ENCODE data around the gene TXLNG. TPM values are rescaled to one million over a fixed set of nuclear protein-coding genes. Genes with fewer than 3 reads are reported as not detected.
"Not testable (repeated sequence)": the region's sequence is repeated elsewhere in the genome, so short reads cannot be mapped to it uniquely, and the experiment has no call there.

The TXLNG gene
- total RNA-seq, 1 experiment from 2014 or later: 31.1 TPM

DNA sequence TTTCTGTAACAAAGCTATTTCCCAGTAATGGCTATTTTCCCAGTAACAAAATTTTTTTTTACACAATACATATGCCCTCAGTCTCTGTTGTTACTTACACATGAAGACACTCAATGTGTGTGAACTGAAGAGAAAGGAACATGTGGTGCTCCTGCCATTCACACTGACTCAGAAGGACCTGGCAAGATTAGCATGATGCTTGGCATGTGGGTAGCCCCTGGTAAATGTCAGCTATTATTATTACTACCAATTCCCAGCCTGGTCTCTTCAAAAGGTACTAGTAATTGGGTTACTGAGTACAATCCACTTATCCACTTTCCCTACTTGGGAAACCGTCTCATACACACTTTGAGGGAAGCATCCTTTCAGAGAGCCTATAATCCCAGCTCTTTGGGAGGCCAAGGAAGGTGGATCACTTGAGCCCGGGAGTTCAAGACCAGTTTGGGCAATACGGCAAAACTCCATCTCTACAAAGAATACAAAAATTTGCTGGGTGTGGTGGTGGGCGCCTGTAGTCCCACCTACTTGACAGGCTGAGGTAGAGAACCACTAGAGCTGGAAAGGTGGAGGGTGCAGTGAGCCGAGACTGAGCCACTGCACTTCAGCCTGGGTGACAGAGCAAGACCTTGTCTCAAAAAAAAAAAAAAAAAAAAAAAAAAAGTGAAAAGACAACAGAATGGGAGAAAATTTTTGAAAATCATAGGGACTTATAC lies 69.3 kb downstream of the TXLNG start:
- Mint-ChIP-seq H3K9me3 (peaks cover 3% of the 10 kb centered on the region), H3K27me3 (ENCODE audit: low read depth) (no peaks in the 10 kb centered on the region), H3K36me3 (peaks cover 66% of the 10 kb centered on the region), H3K27ac (no peak overlapping the region), H3K4me1 (no peaks in the 10 kb centered on the region), H3K4me3 (no peak overlapping the region)
- ChIA-PET CTCF (interaction anchor here (0.9 to 1.4 kb wide), 3 partner anchors 27 to 191 kb away, joined by 3 read pairs; no protein-coding TSS in a partner anchor), POLR2A (interaction anchor here (0.7 to 1.2 kb wide), 2 partner anchors 16 to 21 kb away, joined by 3 to 4 read pairs; no protein-coding TSS in a partner anchor)
- TF ChIP-seq, protein P1, sequence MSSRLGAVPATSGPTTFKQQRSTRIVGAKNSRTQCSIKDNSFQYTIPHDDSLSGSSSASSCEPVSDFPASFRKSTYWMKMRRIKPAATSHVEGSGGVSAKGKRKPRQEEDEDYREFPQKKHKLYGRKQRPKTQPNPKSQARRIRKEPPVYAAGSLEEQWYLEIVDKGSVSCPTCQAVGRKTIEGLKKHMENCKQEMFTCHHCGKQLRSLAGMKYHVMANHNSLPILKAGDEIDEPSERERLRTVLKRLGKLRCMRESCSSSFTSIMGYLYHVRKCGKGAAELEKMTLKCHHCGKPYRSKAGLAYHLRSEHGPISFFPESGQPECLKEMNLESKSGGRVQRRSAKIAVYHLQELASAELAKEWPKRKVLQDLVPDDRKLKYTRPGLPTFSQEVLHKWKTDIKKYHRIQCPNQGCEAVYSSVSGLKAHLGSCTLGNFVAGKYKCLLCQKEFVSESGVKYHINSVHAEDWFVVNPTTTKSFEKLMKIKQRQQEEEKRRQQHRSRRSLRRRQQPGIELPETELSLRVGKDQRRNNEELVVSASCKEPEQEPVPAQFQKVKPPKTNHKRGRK (CRISPR knock-in tag; IDR thresholded peaks at IDR 0.05; ENCODE audit: borderline replicate concordance): no peak
- TF ChIP-seq, protein P2, sequence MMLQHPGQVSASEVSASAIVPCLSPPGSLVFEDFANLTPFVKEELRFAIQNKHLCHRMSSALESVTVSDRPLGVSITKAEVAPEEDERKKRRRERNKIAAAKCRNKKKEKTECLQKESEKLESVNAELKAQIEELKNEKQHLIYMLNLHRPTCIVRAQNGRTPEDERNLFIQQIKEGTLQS (CRISPR knock-in tag; conservative IDR thresholded peaks at IDR 0.05): no peak
- TF ChIP-seq JUN (CRISPR knock-in tag; IDR thresholded peaks at IDR 0.05): no peak
- TF ChIP-seq, protein P3, sequence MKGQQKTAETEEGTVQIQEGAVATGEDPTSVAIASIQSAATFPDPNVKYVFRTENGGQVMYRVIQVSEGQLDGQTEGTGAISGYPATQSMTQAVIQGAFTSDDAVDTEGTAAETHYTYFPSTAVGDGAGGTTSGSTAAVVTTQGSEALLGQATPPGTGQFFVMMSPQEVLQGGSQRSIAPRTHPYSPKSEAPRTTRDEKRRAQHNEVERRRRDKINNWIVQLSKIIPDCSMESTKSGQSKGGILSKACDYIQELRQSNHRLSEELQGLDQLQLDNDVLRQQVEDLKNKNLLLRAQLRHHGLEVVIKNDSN (CRISPR knock-in tag; IDR thresholded peaks at IDR 0.05): no peak
- TF ChIP-seq OVOL2 (CRISPR knock-in tag; IDR thresholded peaks at IDR 0.05; ENCODE audit: borderline replicate concordance): no peak
- DNase-seq (ENCODE audit: low spot score): no peak
- ATAC-seq: no peak

DNA sequence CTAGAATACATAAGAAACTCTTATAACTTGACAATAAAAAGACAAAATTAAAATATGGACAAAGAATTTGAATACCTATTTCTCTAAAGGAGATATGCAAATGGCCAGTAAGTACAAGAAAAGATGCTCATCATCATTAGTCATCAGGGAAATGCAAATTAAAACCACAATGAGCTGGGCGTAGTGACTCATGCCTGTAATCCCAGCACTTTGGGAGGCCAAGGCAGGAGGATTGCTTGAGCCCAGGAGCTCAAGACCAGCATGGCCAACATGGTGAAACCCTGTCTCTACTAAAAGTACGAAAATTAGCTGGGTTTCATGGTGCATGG lies 69.8 kb downstream of the TXLNG start:
- H3K4me3 Mint-ChIP-seq; H3K27ac Mint-ChIP-seq; ATAC-seq; H3K27me3 Mint-ChIP-seq (ENCODE audit: low read depth); H3K9me3 Mint-ChIP-seq; DNase-seq (ENCODE audit: low spot score); H3K4me1 Mint-ChIP-seq: not testable (repeated sequence)
- ChIA-PET POLR2A (interaction anchor here (1.2 kb wide), 1 partner anchor 16 kb away, joined by 3 read pairs; no protein-coding TSS in a partner anchor), CTCF (interaction anchor here (1.3 to 1.4 kb wide), 2 partner anchors 27 to 37 kb away, joined by 3 read pairs; no protein-coding TSS in a partner anchor)
- peaks cover 66% of the 10 kb centered on the region for H3K36me3 Mint-ChIP-seq

DNA sequence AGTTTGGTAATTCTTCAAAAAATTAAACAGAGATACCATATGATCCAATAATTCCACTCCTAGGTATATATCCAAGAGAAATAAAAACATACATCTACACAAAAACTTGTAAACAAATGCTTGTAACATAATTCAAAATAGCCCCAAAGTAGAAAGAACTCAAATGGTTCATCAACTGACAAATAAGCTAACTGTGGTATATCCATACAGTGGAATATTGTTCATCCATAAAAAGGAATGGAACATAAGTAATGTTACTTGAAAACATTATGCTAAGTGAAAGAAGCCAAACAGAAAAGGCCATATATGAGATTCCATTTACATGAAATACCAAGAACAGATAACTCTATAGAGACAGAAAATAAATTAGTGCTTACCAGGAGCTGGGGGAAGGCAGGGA lies 70.5 kb downstream of the TXLNG start:
- peaks cover 65% of the 10 kb centered on the region for H3K36me3 Mint-ChIP-seq
- ATAC-seq: no peak
- CTCF ChIA-PET: interaction anchor here (1.3 kb wide), 1 partner anchor 26 kb away, joined by 3 read pairs; no protein-coding TSS in a partner anchor
- TF ChIP-seq, protein P4, sequence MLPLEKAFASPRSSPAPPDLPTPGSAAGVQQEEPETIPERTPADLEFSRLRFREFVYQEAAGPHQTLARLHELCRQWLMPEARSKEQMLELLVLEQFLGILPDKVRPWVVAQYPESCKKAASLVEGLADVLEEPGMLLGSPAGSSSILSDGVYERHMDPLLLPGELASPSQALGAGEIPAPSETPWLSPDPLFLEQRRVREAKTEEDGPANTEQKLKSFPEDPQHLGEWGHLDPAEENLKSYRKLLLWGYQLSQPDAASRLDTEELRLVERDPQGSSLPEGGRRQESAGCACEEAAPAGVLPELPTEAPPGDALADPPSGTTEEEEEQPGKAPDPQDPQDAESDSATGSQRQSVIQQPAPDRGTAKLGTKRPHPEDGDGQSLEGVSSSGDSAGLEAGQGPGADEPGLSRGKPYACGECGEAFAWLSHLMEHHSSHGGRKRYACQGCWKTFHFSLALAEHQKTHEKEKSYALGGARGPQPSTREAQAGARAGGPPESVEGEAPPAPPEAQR (CRISPR knock-in tag; IDR thresholded peaks at IDR 0.05): no peak
- TF ChIP-seq CREB1 (CRISPR knock-in tag; IDR thresholded peaks at IDR 0.05) (no peak), TEAD1 (CRISPR knock-in tag; IDR thresholded peaks at IDR 0.05) (no peak), NFATC4 (CRISPR knock-in tag; IDR thresholded peaks at IDR 0.05) (no peak), ZNF263 (CRISPR knock-in tag; IDR thresholded peaks at IDR 0.05; ENCODE audit: low read depth) (no peak), KAT7 (CRISPR knock-in tag; IDR thresholded peaks at IDR 0.05; ENCODE audit: borderline replicate concordance) (no peak), ATF1 (CRISPR knock-in tag; IDR thresholded peaks at IDR 0.05) (no peak), ZNF232 (CRISPR knock-in tag; IDR thresholded peaks at IDR 0.05) (no peak)
- TF ChIP-seq, protein P5, sequence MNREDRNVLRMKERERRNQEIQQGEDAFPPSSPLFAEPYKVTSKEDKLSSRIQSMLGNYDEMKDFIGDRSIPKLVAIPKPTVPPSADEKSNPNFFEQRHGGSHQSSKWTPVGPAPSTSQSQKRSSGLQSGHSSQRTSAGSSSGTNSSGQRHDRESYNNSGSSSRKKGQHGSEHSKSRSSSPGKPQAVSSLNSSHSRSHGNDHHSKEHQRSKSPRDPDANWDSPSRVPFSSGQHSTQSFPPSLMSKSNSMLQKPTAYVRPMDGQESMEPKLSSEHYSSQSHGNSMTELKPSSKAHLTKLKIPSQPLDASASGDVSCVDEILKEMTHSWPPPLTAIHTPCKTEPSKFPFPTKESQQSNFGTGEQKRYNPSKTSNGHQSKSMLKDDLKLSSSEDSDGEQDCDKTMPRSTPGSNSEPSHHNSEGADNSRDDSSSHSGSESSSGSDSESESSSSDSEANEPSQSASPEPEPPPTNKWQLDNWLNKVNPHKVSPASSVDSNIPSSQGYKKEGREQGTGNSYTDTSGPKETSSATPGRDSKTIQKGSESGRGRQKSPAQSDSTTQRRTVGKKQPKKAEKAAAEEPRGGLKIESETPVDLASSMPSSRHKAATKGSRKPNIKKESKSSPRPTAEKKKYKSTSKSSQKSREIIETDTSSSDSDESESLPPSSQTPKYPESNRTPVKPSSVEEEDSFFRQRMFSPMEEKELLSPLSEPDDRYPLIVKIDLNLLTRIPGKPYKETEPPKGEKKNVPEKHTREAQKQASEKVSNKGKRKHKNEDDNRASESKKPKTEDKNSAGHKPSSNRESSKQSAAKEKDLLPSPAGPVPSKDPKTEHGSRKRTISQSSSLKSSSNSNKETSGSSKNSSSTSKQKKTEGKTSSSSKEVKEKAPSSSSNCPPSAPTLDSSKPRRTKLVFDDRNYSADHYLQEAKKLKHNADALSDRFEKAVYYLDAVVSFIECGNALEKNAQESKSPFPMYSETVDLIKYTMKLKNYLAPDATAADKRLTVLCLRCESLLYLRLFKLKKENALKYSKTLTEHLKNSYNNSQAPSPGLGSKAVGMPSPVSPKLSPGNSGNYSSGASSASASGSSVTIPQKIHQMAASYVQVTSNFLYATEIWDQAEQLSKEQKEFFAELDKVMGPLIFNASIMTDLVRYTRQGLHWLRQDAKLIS (CRISPR knock-in tag; IDR thresholded peaks at IDR 0.05; ENCODE audit: borderline replicate concordance): no peak
- TF ChIP-seq, protein P6, sequence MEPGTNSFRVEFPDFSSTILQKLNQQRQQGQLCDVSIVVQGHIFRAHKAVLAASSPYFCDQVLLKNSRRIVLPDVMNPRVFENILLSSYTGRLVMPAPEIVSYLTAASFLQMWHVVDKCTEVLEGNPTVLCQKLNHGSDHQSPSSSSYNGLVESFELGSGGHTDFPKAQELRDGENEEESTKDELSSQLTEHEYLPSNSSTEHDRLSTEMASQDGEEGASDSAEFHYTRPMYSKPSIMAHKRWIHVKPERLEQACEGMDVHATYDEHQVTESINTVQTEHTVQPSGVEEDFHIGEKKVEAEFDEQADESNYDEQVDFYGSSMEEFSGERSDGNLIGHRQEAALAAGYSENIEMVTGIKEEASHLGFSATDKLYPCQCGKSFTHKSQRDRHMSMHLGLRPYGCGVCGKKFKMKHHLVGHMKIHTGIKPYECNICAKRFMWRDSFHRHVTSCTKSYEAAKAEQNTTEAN (CRISPR knock-in tag; IDR thresholded peaks at IDR 0.05): no peak
- TF ChIP-seq, protein P7, sequence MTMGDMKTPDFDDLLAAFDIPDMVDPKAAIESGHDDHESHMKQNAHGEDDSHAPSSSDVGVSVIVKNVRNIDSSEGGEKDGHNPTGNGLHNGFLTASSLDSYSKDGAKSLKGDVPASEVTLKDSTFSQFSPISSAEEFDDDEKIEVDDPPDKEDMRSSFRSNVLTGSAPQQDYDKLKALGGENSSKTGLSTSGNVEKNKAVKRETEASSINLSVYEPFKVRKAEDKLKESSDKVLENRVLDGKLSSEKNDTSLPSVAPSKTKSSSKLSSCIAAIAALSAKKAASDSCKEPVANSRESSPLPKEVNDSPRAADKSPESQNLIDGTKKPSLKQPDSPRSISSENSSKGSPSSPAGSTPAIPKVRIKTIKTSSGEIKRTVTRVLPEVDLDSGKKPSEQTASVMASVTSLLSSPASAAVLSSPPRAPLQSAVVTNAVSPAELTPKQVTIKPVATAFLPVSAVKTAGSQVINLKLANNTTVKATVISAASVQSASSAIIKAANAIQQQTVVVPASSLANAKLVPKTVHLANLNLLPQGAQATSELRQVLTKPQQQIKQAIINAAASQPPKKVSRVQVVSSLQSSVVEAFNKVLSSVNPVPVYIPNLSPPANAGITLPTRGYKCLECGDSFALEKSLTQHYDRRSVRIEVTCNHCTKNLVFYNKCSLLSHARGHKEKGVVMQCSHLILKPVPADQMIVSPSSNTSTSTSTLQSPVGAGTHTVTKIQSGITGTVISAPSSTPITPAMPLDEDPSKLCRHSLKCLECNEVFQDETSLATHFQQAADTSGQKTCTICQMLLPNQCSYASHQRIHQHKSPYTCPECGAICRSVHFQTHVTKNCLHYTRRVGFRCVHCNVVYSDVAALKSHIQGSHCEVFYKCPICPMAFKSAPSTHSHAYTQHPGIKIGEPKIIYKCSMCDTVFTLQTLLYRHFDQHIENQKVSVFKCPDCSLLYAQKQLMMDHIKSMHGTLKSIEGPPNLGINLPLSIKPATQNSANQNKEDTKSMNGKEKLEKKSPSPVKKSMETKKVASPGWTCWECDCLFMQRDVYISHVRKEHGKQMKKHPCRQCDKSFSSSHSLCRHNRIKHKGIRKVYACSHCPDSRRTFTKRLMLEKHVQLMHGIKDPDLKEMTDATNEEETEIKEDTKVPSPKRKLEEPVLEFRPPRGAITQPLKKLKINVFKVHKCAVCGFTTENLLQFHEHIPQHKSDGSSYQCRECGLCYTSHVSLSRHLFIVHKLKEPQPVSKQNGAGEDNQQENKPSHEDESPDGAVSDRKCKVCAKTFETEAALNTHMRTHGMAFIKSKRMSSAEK (CRISPR knock-in tag; IDR thresholded peaks at IDR 0.05; ENCODE audit: borderline replicate concordance): no peak
- TF ChIP-seq, protein P8, sequence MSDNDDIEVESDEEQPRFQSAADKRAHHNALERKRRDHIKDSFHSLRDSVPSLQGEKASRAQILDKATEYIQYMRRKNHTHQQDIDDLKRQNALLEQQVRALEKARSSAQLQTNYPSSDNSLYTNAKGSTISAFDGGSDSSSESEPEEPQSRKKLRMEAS (CRISPR knock-in tag; IDR thresholded peaks at IDR 0.05): no peak

More for the DNA sequence above, 70.5 kb downstream of the TXLNG start:
- Mint-ChIP-seq H3K4me3 (no peak overlapping the region), H3K27ac (no peak overlapping the region), H3K9me3 (peaks cover 3% of the 10 kb centered on the region), H3K27me3 (ENCODE audit: low read depth) (no peaks in the 10 kb centered on the region), H3K4me1 (no peaks in the 10 kb centered on the region)
- POLR2A ChIA-PET: no interaction called here
- DNase-seq (ENCODE audit: low spot score): no peak

All from WTC11 (cell line).